GM21360 (cell line): ENCODE measurements around the gene AGAP6.
A peak's percentile ranks its signal among the peaks of the same experiment; 100 is the strongest.
"Not testable (repeated sequence)": the region's sequence is repeated elsewhere in the genome, so short reads cannot be mapped to it uniquely, and the experiment has no call there.

Source experiments
- ATAC-seq: cut with Tn5 transposase; IDR thresholded peaks from one replicate; pipeline ENCODE4 v1.9.1; 2021; ENCODE audit warnings: mild to moderate bottlenecking, moderate library complexity; ENCODE audit not compliant: unreplicated experiment

The AGAP6 gene

GRCh38 chr10:50024716-50025383 lies 36.6 kb downstream of the AGAP6 start:
- not testable (repeated sequence) for ATAC-seq

- ATAC-seq = no peak
Measured at GRCh38 chr10:50025627-50026026, 37.4 kb downstream of the AGAP6 start.

- no peak for ATAC-seq
Measured at GRCh38 chr10:50027195-50027594, 39.0 kb downstream of the AGAP6 start.

GRCh38 chr10:50033481-50033880 lies 45.3 kb downstream of the AGAP6 start:
- ATAC-seq = no peak

GRCh38 chr10:50035337-50035736 lies 47.1 kb downstream of the AGAP6 start:
- not testable (repeated sequence) for ATAC-seq

GRCh38 chr10:50044941-50045664 lies 56.9 kb downstream of the AGAP6 start:
- no peak for ATAC-seq

GRCh38 chr10:50046457-50046856 lies 58.3 kb downstream of the AGAP6 start:
- ATAC-seq = not testable (repeated sequence)

GRCh38 chr10:50047594-50047993 lies 59.4 kb downstream of the AGAP6 start:
- ATAC-seq = not testable (repeated sequence)

GRCh38 chr10:50051995-50052660 lies 63.9 kb downstream of the AGAP6 start:
- ATAC-seq = peak; percentile 77

- not testable (repeated sequence) for ATAC-seq
Measured at GRCh38 chr10:50052778-50053376, 64.7 kb downstream of the AGAP6 start.

- not testable (repeated sequence) for ATAC-seq
Measured at GRCh38 chr10:50055494-50056292, 67.5 kb downstream of the AGAP6 start.

GRCh38 chr10:50056654-50057053 lies 68.4 kb downstream of the AGAP6 start:
- not testable (repeated sequence) for ATAC-seq

- ATAC-seq = not testable (repeated sequence)
Measured at GRCh38 chr10:50058727-50059126, 70.5 kb downstream of the AGAP6 start.

- not testable (repeated sequence) for ATAC-seq
Measured at GRCh38 chr10:50059946-50060345, 71.7 kb downstream of the AGAP6 start.
